GM18870 (cell line): ENCODE data around the gene KIF13A.
"Not testable (repeated sequence)": the region's sequence is repeated elsewhere in the genome, so short reads cannot be mapped to it uniquely, and the experiment has no call there.

Experiments used
- ATAC-seq: cut with Tn5 transposase; IDR thresholded peaks from one replicate; pipeline ENCODE4 v1.9.1; 2021; ENCODE audit warnings: moderate library complexity; ENCODE audit not compliant: unreplicated experiment

The KIF13A gene

DNA sequence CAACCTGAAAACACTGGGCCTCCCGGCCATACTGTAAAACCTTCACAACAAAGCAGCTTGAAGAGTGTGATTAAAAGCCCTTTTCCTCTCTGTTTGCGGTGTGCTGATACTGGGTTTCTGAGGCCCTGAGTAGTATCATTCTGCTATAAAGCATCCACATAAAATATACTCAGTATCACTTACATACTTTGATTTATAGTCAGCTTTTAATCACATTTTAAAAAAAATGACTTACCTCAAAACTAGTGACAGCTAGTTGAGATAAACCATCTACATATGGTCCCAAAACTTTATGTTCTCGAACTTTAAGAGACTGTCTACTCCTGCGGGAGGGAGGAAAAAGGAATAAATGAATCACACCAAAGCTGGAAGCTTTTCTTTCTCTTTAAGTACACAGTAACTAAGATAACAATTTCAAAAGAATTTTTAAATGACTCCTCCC is 135.7 kb downstream of the KIF13A start:
- no peak for ATAC-seq

- no peak for ATAC-seq
Measured at GRCh38 chr6:17851001-17851719, 136.3 kb downstream of the KIF13A start.

- no peak for ATAC-seq
Measured at GRCh38 chr6:17850281-17850680, 137.2 kb downstream of the KIF13A start.

DNA sequence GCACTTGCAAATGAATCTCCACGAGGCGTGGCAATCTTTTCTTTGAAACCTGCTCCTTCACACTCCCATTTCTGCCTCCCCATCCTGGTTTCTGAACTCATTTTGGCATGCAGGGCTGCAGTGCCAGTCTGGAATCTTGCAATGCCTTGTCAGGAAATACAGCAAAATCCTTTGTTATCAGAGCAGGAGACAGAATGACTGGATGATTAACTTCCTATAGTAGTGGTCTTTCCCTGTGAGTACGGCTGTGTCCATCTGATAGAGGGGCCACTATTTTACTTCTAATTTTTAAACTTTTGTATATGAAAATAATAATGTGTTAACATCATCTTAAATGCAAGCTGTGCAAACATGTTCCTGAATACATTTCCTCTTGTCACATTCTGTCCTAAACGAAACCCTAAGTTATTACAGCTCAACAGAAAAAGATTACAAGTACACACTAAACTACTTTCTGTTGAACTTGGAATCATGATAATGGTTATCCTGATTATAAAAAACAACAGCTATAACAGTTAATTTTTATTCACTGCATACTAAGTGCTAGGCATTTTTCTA is 140.2 kb downstream of the KIF13A start:
- ATAC-seq = no peak

DNA sequence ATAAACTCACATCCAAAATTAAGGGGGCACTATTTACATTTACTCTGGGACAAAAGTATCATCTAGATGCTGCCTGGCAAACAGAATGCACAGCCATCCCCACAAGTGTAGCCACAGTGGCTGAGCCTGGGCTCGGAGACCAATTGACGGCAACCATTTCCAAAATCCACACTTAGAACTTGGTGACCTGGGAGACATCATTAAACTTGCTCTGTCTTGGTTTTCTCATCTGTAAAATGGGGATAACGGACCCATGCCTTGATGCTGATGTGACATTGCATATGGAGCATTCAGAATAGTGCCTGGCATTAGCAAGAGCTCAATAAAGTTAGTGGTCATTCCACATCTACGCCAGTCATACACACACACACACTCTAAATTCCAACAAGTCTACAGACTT is 140.7 kb downstream of the KIF13A start:
- ATAC-seq = no peak

DNA sequence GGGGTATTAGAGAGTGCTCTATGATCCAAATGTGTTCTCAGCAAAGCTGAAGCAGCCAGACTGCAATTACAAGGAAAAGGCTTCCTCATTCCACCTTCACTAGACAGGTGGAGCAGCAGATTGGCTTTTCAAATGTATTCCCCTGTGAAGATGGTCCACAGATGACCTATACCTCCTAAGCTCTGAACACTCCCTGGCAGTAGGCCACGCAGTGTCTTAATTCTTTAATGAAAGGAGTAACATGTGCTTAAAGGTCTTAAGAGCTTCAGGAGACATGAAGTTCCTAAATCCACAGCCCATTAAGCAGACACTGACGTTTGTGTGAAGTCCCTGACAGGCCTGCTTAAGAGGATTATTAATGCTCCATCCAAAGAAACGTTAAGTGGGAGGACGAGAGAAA is 141.8 kb downstream of the KIF13A start:
- no peak for ATAC-seq

GRCh38 chr6:17844967-17845366 is 142.5 kb downstream of the KIF13A start:
- ATAC-seq = not testable (repeated sequence)

GRCh38 chr6:17842934-17843821 is 144.3 kb downstream of the KIF13A start:
- ATAC-seq = no peak

DNA sequence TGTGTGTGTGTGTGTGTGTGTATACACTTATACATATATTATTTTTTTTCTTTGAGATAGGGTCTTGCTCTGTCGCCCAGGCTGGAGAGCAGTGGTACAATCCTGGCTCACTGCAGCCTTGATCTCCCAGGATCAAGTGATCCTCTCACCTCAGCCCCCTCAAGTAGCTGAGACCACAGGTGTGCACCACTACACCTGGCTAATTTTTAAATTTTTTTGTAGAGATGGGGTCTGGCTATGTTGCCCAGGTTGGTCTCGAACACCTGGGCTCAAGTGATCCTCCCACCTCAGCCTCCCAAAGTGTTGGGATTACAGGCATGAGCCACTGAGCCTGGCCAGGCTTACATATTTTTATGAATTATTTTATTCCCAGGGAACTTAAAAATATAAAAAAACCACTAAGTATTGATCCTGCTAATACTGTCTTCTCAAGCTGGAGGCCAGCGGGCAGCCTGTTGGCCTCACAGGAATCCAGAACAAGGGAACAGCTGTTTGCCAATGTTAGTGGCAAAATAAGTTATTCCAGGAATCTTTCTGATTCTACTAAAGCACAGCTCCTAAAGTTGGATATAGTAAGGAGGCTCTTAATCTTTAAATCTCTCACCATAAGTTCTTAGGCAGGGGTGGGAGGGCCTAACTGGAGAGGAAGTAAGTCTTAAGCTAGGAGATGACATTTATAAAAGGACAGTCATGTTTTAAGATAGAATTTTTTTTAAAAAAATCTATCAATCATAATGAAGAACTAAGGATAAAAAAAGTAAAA is 145.2 kb downstream of the KIF13A start:
- ATAC-seq = no peak

- no peak for ATAC-seq
Measured at GRCh38 chr6:17839513-17840223, 147.8 kb downstream of the KIF13A start.

- no peak for ATAC-seq
Measured at GRCh38 chr6:17836293-17836692, 151.1 kb downstream of the KIF13A start.

DNA sequence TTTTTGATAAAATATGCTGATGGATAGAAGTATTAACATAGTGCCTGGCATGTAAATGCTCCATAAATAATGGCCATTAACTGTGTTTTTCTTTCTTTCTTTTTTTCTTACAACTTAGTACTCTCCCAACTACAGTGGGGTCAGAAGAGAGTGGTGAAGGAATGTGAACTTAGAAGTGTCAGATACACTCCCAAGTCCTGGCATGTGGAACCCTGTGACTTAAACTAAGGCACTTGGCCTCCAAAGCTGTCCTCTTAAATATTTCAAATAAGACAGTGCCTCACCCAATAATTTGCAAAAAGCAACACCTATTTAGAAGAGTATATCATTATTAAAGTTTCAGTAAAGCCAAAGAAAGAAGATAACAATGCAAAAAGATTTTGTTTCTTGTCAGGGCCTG is 151.7 kb downstream of the KIF13A start:
- ATAC-seq = no peak

- ATAC-seq = no peak
Measured at GRCh38 chr6:17831135-17831534, 156.3 kb downstream of the KIF13A start.

GRCh38 chr6:17829905-17830304 is 157.5 kb downstream of the KIF13A start:
- ATAC-seq = no peak

DNA sequence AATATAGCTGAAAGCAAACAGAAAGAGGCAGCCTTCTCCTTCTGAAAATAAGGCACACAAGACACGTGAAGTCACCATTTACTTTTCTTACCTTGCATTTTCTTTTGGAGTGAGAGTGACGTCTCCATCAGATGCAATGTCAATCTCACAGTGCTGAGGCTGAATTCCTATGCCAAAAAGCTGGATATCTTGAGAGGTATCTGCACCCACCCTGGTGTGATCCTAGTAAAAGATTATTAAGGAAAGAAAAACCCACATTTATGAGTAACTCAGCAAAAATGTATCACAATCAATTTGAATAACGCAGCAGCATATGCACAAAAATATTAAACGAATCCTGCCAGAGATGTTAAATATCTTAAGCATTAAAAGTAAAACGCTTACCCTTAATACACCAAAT is 159.3 kb downstream of the KIF13A start:
- ATAC-seq = no peak

DNA sequence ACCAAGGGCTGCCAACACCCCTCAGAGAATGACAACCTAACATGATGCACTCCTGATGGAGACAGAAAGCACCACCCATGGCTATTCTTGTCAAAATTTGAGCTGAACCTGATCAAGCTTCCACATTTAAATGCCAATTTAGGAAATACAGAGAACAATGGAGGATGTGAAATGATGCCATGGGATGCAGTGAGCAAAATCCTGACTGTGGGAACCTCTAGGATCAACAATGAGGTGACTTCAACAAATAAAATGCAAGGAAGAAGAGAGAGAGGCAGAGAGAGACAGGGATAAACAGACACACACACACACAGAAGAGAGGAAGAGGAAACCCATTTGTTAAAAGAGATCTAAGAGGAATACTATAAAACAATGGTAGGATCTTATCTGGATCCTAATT is 161.1 kb downstream of the KIF13A start:
- ATAC-seq = no peak

- no peak for ATAC-seq
Measured at GRCh38 chr6:17820055-17820454, 167.4 kb downstream of the KIF13A start.

GRCh38 chr6:17817763-17818162 is 169.7 kb downstream of the KIF13A start:
- ATAC-seq = no peak

GRCh38 chr6:17816921-17817611 is 170.4 kb downstream of the KIF13A start:
- no peak for ATAC-seq

- ATAC-seq = no peak
Measured at GRCh38 chr6:17813542-17813941, 173.9 kb downstream of the KIF13A start.
